Measurements from ENCODE around the gene PPIE. TPM values are rescaled to one million over a fixed set of nuclear protein-coding genes. Genes with fewer than 3 reads are reported as not detected.
A peak's percentile ranks its signal among the peaks of the same experiment; 100 is the strongest.

PPIE gene
- total RNA-seq, 1 donor, result 31.1 TPM

GRCh38 chr1:39692152-39693074 is 46.3 kb upstream of the PPIE start:
- TF ChIP-seq CTCF (IDR thresholded peaks at IDR 0.05; ENCODE audit: insufficient read depth, low read depth, low read length), result no peak
- no peak for DNase-seq (ENCODE audit: low read depth)
- H3K4me3 ChIP-seq (ENCODE audit: low read depth, low read length), result no peak overlapping the region

- no peak overlapping the region for H3K4me3 ChIP-seq (ENCODE audit: low read depth, low read length)
- TF ChIP-seq CTCF (IDR thresholded peaks at IDR 0.05; ENCODE audit: insufficient read depth, low read depth, low read length), result no peak
- DNase-seq (ENCODE audit: low read depth), result no peak
Measured at GRCh38 chr1:39694026-39694425, 44.7 kb upstream of the PPIE start.

GRCh38 chr1:39695016-39695415 is 43.7 kb upstream of the PPIE start:
- TF ChIP-seq CTCF (IDR thresholded peaks at IDR 0.05; ENCODE audit: insufficient read depth, low read depth, low read length), result no peak
- DNase-seq (ENCODE audit: low read depth), result no peak
- no peak overlapping the region for H3K4me3 ChIP-seq (ENCODE audit: low read depth, low read length)

GRCh38 chr1:39696448-39696847 is 42.2 kb upstream of the PPIE start:
- H3K4me3 ChIP-seq (ENCODE audit: low read depth, low read length), result no peak overlapping the region
- DNase-seq (ENCODE audit: low read depth), result no peak
- TF ChIP-seq CTCF (IDR thresholded peaks at IDR 0.05; ENCODE audit: insufficient read depth, low read depth, low read length), result no peak

GRCh38 chr1:39698568-39698967 is 40.1 kb upstream of the PPIE start:
- no peak for TF ChIP-seq CTCF (IDR thresholded peaks at IDR 0.05; ENCODE audit: insufficient read depth, low read depth, low read length)
- H3K4me3 ChIP-seq (ENCODE audit: low read depth, low read length), result no peak overlapping the region
- DNase-seq (ENCODE audit: low read depth), result no peak

- DNase-seq (ENCODE audit: low read depth), result no peak
- peak; percentile 16 for TF ChIP-seq CTCF (IDR thresholded peaks at IDR 0.05; ENCODE audit: insufficient read depth, low read depth, low read length)
- no peak overlapping the region for H3K4me3 ChIP-seq (ENCODE audit: low read depth, low read length)
Measured at GRCh38 chr1:39699419-39699818, 39.3 kb upstream of the PPIE start.
